ENCODE data around the gene C11orf68. TPM values are rescaled to one million over a fixed set of nuclear protein-coding genes. Genes with fewer than 3 reads are reported as not detected.

Gene C11orf68
- total and polyA plus RNA-seq, 10 of the 15 experiments (the other 5 are each of a cell fraction or from before 2014, with no cell fraction given), result 3.0 to 25.4 (median 16.7) TPM

DNA sequence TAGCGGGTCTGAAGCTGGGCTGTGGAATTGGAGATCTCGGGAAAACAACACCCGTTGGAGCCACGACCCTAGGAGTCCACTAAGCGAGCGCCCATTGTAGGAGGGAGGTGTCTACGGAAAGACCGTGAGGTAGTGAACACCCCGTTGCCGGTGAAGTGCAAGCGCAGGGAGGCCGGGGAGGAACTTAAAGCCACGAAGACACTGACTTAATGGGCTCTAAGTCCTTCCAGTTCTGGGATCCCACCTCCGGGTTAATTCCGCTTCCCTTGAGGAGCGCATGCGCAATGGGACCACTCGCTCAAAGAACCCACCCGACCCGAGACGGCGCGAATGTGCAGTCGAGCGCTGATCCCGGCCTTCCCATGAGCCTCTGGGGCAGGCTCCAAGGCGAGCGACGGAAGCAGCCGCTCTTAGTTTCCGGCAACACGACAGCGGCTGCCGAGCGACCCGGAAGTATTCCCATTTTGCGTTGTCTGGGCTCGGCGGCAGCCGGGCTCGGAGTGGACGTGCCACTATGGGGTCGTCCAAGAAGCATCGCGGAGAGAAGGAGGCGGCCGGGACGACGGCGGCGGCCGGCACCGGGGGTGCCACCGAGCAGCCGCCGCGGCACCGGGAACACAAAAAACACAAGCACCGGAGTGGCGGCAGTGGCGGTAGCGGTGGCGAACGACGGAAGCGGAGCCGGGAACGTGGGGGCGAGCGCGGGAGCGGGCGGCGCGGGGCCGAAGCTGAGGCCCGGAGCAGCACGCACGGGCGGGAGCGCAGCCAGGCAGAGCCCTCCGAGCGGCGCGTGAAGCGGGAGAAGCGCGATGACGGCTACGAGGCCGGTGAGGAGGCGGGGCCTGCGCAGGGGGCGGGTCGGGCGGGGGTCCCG is 42.6 kb upstream of the C11orf68 start, which contains the start of gene SART1 (continued):
- TF ChIP-seq ZNF687 (IDR thresholded peaks at IDR 0.05) (no peak; the same call in 1 of the 2 replicates), MTA2 (IDR thresholded peaks at IDR 0.05; ENCODE audit: low read depth) (peak; percentile 58; the same call in 1 of the 2 replicates), ZZZ3 (IDR thresholded peaks at IDR 0.05; ENCODE audit: control insufficient read depth, insufficient read length, low read depth) (no peak), ETV6 (conservative IDR thresholded peaks at IDR 0.05 in 1 of 2, IDR thresholded peaks at IDR 0.05 in 1 of 2; ENCODE audit: borderline replicate concordance in 1 of 2, low read depth in 1 of 2) (peak in 1 of 2 experiments; percentile 41; a peak in 1 of 4 replicates), ZSCAN29 (IDR thresholded peaks at IDR 0.05) (no peak), RAD51 (IDR thresholded peaks at IDR 0.05) (no peak), RFX5 (IDR thresholded peaks at IDR 0.05; ENCODE audit: low read depth, low read length) (no peak), IRF4 (IDR thresholded peaks at IDR 0.05; ENCODE audit: low read depth, low read length) (no peak), HDAC2 (IDR thresholded peaks at IDR 0.05) (no peak), SPI1 (IDR thresholded peaks at IDR 0.05; ENCODE audit: borderline replicate concordance, insufficient read depth, low read depth, low read length) (no peak)
- TF ChIP-seq, protein P1, sequence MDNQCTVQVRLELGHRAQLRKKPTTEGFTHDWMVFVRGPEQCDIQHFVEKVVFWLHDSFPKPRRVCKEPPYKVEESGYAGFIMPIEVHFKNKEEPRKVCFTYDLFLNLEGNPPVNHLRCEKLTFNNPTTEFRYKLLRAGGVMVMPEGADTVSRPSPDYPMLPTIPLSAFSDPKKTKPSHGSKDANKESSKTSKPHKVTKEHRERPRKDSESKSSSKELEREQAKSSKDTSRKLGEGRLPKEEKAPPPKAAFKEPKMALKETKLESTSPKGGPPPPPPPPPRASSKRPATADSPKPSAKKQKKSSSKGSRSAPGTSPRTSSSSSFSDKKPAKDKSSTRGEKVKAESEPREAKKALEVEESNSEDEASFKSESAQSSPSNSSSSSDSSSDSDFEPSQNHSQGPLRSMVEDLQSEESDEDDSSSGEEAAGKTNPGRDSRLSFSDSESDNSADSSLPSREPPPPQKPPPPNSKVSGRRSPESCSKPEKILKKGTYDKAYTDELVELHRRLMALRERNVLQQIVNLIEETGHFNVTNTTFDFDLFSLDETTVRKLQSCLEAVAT (IDR thresholded peaks at IDR 0.05), result peak; percentile 73
- TF ChIP-seq, protein P2, sequence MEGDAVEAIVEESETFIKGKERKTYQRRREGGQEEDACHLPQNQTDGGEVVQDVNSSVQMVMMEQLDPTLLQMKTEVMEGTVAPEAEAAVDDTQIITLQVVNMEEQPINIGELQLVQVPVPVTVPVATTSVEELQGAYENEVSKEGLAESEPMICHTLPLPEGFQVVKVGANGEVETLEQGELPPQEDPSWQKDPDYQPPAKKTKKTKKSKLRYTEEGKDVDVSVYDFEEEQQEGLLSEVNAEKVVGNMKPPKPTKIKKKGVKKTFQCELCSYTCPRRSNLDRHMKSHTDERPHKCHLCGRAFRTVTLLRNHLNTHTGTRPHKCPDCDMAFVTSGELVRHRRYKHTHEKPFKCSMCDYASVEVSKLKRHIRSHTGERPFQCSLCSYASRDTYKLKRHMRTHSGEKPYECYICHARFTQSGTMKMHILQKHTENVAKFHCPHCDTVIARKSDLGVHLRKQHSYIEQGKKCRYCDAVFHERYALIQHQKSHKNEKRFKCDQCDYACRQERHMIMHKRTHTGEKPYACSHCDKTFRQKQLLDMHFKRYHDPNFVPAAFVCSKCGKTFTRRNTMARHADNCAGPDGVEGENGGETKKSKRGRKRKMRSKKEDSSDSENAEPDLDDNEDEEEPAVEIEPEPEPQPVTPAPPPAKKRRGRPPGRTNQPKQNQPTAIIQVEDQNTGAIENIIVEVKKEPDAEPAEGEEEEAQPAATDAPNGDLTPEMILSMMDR (IDR thresholded peaks at IDR 0.05 in 2 of 3, conservative IDR thresholded peaks at IDR 0.05 in 1 of 3; ENCODE audit: control insufficient read depth in 2 of 3, extremely low read depth in 1 of 3, insufficient read depth in 1 of 3, low read depth in 3 of 3, low read length in 3 of 3), result no peak
- TF ChIP-seq, protein P3, sequence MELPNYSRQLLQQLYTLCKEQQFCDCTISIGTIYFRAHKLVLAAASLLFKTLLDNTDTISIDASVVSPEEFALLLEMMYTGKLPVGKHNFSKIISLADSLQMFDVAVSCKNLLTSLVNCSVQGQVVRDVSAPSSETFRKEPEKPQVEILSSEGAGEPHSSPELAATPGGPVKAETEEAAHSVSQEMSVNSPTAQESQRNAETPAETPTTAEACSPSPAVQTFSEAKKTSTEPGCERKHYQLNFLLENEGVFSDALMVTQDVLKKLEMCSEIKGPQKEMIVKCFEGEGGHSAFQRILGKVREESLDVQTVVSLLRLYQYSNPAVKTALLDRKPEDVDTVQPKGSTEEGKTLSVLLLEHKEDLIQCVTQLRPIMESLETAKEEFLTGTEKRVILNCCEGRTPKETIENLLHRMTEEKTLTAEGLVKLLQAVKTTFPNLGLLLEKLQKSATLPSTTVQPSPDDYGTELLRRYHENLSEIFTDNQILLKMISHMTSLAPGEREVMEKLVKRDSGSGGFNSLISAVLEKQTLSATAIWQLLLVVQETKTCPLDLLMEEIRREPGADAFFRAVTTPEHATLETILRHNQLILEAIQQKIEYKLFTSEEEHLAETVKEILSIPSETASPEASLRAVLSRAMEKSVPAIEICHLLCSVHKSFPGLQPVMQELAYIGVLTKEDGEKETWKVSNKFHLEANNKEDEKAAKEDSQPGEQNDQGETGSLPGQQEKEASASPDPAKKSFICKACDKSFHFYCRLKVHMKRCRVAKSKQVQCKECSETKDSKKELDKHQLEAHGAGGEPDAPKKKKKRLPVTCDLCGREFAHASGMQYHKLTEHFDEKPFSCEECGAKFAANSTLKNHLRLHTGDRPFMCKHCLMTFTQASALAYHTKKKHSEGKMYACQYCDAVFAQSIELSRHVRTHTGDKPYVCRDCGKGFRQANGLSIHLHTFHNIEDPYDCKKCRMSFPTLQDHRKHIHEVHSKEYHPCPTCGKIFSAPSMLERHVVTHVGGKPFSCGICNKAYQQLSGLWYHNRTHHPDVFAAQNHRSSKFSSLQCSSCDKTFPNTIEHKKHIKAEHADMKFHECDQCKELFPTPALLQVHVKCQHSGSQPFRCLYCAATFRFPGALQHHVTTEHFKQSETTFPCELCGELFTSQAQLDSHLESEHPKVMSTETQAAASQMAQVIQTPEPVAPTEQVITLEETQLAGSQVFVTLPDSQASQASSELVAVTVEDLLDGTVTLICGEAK (IDR thresholded peaks at IDR 0.05; ENCODE audit: borderline replicate concordance), result peak; percentile 97
- TF ChIP-seq, protein P4, sequence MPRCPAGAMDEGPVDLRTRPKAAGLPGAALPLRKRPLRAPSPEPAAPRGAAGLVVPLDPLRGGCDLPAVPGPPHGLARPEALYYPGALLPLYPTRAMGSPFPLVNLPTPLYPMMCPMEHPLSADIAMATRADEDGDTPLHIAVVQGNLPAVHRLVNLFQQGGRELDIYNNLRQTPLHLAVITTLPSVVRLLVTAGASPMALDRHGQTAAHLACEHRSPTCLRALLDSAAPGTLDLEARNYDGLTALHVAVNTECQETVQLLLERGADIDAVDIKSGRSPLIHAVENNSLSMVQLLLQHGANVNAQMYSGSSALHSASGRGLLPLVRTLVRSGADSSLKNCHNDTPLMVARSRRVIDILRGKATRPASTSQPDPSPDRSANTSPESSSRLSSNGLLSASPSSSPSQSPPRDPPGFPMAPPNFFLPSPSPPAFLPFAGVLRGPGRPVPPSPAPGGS (IDR thresholded peaks at IDR 0.05; ENCODE audit: borderline replicate concordance, insufficient read depth, low read depth, low read length, poor library complexity, severe bottlenecking), result no peak

Measured in GM12878 (cell line).